C4-2B (cell line): Measurements from ENCODE around the gene LZTS3.

Source experiments
- H3K27ac ChIP-seq: fragments of 450-650 bp; 2 replicates; pipeline ENCODE4 v1.5.1; 2017
- CTCF ChIP-seq: fragments of 450-650 bp; conservative IDR thresholded peaks from 2 replicates; pipeline ENCODE4 v1.5.1; 2017; ENCODE audit warnings: mild to moderate bottlenecking
- ZFX ChIP-seq: fragments of 450-650 bp; IDR thresholded peaks from 2 replicates; pipeline ENCODE4 v1.6.1; 2017

Gene LZTS3

DNA sequence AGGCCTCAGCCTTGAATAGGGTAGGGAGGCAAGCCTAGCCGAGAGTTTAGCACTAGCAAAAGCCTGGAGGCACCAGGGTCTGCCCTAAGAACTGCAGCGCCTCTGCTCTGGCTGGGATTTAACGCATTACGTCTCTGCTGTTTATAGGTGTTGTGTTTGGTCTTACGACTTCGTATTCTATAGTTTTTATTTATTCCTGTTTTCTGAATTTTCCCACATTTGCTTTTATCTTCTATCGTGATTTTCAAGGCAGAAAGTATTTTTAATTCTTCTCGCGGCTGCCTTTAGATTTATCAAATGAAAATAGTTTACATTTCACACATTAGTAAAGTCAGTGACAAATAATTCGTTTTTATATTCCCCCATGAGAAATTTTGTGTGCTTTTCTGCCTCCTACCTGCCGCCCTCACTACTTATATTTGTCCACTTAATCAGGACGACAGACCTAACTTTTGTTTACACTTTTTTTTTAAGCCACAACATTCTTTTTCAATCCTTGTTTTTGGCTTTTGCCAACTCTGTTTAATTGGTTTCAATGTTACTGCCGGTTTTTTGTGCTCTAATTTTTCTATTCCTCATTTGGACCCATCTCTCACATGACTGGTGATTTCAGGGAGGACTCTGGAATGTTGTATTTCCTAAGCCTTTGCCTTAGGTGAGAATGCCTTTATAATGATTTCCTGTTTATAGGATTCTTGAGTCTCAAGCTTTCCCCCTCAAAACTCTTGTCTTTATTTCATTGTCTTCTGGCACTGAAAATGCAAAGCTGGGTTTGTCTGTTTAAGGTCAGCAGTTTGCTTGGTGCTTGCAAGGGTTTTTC is 1.3 kb upstream of the LZTS3 start:
- peak overlapping the region; percentile 64 for H3K27ac ChIP-seq
- TF ChIP-seq CTCF (no peak), ZFX (no peak)

- peak overlapping the region; percentile 64 for H3K27ac ChIP-seq
- TF ChIP-seq CTCF: no peak; the same call in 1 of the 2 replicates
- no peak; the same call in 1 of the 2 replicates for TF ChIP-seq ZFX
These were observed 477 bp upstream of the LZTS3 start for GRCh38 chr20:3173610-3174441.

DNA sequence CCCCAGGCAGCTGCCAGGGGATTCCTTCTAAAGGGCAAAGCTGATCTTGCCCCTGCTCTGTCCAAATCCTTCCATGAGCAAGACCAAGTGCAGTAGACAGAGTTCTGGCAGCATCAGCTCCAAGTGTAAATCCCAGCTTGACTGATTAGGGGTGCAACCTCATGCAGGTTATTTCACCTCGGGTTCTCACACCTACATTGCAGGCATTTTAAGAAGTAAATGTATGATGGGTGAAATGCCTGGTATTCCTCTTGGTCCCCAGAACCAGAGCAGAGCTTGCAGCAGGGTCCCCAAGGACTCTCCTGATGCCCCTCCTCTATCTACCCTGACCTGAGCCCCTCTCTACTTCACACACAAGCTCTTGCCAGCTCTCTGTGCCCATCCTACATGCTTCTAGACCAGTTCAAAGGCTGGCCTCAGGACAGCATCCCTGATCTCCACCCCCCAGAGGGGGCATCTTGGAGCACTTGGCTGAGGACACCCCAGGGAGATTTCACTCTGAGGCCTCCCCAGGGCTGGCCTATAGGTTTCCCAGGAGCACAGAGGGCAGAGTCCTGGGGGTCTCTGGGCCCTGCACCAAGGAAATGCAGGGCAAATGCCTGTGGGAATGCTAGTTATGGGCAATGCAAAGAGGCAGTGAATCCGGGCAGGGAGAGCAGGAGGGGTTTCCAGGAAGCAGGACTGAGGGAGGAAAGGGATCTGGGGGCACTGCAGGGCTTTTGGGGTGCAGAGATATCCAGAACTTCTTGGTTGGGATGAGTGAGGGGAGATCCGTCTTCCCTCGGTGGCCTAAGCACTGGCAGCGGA is 1.0 kb downstream of the LZTS3 start:
- TF ChIP-seq ZFX (no peak), CTCF (no peak)
- H3K27ac ChIP-seq: no peak overlapping the region

DNA sequence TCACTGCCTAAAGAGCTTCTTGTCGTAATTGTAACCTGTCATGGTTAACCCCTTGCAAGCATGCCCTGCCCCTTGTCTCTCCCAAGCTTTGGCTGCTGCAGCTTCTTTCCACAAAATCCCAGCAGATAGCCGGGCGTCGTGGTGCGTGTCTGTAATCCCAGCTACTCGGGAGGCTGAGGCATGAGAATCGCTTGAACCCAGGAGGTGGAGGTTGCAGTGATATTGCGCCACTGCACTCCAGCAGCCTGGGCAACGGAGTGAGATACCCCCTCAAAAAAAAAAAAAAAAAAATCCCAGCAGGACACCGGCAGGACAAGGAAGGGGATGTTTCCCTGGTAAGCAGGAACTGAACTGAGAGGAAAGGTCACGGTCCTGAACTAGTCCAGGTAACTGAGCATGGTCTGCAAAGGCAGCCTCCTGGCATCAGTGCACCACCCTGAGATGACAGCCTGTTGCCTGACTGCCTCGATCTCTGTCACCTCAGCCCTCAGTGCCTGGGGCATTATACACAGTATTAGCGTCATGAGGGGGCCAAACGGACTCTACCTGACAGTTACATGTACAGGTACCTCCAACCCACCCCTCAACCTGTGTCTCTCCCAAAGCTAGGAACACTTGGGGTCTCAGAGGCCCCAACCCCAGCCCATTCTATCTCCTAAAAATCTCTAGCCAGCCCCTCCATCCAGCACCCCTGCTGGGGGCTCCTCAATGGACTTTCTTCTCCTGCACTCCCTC is 1.8 kb downstream of the LZTS3 start:
- TF ChIP-seq CTCF: no peak
- no peak for TF ChIP-seq ZFX
- H3K27ac ChIP-seq: no peak overlapping the region

DNA sequence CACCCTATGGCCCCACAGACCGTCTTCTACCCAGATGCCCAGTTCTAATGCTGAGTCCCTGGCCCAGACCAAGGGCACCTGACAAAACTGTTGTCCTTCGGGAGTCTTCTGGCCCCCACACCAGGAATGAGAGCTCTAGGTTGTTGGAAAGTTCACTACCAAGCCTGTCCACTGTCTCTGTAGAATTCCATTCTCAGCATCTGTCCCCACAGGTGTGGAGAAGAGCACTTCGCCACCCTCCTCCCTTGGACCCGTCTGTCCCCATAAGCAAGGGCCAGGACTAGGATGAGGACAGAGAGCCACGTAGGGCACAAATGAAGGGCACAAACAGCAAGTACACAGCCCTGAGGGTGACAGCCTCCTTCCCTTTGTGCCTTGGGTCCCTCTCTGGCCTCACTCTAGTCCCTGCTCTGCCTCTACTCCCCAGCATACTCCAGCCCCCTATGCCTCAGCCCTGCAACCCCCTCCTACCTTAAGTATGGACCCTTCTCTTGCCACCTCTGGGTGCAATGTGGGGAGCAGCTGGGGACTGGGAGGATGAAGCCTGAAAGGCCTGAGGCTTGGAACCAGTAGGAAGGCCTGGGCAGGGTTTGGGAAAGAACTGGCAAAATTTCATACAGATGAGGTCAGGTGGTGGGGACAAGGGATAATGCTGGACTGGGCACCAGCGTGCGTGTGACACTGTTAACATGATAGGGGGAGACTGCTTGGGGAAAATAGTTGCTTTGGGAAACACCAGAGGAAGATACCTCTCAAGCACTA is 4.3 kb downstream of the LZTS3 start:
- H3K27ac ChIP-seq: no peak overlapping the region
- TF ChIP-seq CTCF (no peak), ZFX (no peak)
